Fibroblast of the conjunctiva (primary cell): Measurements from ENCODE around the gene PCDHA10.
"Not testable (repeated sequence)": the region's sequence is repeated elsewhere in the genome, so short reads cannot be mapped to it uniquely, and the experiment has no call there.

ENCODE experiments used
- DNase-seq: peaks from one replicate; pipeline ENCODE4 v3.0.0-alpha.2; 2010; ENCODE audit warnings: low read depth

Gene PCDHA10

GRCh38 chr5:140855772-140856674 lies at the start of gene PCDHA10:
PCDHA10 (plus strand) TSS chr5:140855897; CDS start chr5:140856049, 152 bp downstream.
- DNase-seq: no peak

GRCh38 chr5:140806834-140807775 lies 48.6 kb upstream of the PCDHA10 start, which contains the start of gene PCDHA4:
PCDHA4 (plus strand) TSS chr5:140807068.
- DNase-seq: no peak

- DNase-seq: not testable (repeated sequence)
These were observed 47.3 kb upstream of the PCDHA10 start for GRCh38 chr5:140808241-140808888.

- no peak for DNase-seq
These were observed 46.8 kb upstream of the PCDHA10 start for GRCh38 chr5:140808889-140809291.

DNA sequence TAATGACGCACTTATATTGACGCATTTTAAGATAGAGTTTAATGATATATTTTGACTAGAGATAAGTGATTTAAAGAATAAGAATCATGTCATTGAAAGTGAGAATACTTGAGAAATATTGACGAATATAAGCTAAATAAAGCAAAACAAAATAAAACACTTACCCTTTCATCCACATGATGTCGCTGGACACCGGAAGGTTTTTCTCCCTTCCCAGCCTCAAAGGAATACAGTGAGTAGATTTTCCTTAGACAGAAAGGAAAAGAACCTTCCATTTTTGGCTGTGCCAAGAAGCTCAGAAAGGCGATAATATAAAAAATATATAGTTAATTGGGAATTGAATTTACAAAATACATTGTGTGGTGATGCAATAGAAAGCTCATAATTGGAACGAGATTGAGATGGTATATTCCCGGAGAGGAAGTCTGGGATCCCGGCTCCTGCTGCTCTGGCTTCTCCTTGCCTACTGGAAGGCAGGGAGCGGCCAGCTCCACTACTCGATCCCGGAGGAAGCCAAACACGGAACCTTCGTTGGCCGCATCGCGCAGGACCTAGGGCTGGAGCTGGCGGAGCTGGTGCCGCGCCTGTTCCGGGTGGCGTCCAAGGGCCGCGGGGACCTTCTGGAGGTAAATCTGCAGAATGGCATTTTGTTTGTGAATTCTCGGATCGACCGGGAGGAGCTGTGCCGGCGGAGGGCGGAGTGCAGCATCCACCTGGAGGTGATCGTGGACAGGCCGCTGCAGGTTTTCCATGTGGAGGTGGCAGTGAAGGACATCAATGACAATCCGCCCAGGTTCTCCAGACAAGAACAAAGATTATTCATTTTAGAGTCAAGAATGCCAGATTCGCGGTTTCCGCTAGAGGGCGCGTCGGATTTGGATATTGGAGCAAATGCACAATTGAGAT lies 34.1 kb upstream of the PCDHA10 start, which contains the start of gene PCDHA5:
Gene PCDHA5, plus strand, starts transcription at position 239 of the 906 bp plus-strand sequence.
- DNase-seq: no peak

GRCh38 chr5:140822281-140822629 lies 33.4 kb upstream of the PCDHA10 start:
- no peak for DNase-seq

- DNase-seq: not testable (repeated sequence)
These were observed 32.7 kb upstream of the PCDHA10 start for GRCh38 chr5:140822969-140823368.

DNA sequence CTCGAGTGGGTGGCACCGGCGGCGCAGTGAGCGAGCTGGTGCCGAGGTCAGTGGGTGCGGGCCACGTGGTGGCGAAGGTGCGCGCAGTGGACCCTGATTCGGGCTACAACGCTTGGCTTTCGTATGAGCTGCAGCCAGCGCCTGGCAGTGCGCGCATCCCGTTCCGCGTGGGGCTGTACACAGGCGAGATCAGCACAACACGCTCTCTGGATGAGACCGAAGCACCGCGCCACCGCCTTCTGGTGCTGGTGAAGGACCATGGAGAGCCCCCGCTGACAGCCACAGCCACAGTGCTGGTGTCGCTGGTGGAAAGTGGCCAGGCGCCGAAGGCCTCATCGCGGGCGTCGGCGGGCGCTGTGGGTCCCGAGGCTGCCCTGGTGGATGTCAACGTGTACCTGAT lies 32.2 kb upstream of the PCDHA10 start:
- DNase-seq: no peak

GRCh38 chr5:140827704-140828361 lies 27.9 kb upstream of the PCDHA10 start, which contains the start of gene PCDHA6:
PCDHA6 (plus strand) TSS chr5:140827960; CDS start chr5:140828092, 132 bp downstream.
- no peak for DNase-seq

DNA sequence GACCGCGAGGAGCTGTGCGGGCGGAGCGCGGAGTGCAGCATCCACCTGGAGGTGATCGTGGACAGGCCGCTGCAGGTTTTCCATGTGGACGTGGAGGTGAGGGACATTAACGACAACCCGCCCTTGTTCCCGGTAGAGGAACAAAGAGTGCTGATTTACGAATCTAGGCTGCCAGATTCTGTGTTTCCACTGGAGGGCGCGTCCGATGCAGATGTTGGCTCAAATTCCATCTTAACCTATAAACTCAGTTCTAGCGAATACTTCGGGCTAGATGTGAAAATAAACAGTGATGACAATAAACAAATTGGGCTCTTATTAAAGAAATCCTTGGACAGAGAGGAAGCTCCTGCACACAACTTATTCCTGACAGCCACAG lies 27.3 kb upstream of the PCDHA10 start:
- DNase-seq: no peak

GRCh38 chr5:140829511-140830501 lies 25.9 kb upstream of the PCDHA10 start:
- DNase-seq: not testable (repeated sequence)

DNA sequence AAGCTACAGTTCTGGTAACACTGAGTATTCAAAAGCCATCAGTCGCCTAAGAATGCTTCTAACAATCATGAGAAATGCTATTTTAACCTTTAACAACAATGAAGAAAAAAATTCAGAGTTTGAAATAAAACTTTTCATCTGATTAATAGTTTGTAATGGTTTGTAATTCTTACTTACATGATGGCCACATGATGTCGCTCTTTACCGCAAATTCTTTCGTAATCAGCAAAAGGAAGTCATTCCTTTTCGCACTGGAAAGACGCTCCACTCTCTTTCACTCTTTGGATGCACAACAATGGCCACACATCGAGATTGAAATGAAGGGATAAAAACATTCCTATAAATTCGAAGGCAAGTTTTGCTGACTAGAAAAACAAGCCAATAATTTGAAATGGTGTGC lies 21.7 kb upstream of the PCDHA10 start, which contains the start of gene PCDHA7:
Gene PCDHA7, plus strand, starts transcription at position 277 of the 400 bp plus-strand sequence. Its CDS starts 115 bp downstream, at position 392.
- DNase-seq: no peak

- DNase-seq: not testable (repeated sequence)
These were observed 21.2 kb upstream of the PCDHA10 start for GRCh38 chr5:140834439-140835008.

DNA sequence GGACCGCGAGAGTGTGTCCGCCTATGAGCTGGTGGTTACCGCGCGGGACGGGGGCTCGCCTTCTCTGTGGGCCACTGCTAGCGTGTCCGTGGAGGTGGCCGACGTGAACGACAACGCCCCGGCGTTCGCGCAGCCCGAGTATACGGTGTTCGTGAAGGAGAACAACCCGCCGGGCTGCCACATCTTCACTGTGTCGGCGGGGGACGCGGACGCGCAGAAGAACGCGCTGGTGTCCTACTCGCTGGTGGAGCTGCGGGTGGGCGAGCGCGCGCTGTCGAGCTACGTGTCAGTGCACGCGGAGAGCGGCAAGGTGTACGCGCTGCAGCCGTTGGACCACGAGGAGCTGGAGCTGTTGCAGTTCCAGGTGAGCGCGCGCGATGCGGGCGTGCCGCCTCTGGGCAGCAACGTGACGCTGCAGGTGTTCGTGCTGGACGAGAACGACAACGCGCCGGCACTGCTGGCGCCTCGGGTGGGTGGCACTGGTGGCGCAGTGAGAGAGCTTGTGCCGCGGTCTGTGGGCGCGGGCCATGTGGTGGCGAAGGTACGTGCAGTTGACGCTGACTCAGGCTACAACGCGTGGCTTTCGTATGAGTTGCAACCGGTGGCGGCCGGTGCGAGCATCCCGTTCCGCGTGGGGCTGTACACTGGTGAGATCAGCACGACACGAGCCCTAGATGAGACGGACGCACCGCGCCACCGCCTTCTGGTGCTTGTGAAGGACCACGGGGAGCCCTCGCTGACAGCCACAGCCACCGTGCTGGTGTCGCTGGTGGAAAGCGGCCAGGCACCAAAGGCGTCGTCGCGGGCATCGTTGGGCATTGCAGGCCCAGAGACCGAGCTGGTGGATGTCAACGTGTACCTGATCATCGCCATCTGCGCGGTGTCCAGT lies 19.8 kb upstream of the PCDHA10 start:
- DNase-seq: no peak

GRCh38 chr5:140840978-140841962 lies 14.4 kb upstream of the PCDHA10 start, which contains the start of gene PCDHA8:
PCDHA8 (plus strand) TSS chr5:140841187; CDS start chr5:140841322, 135 bp downstream.
- no peak for DNase-seq
